Liver (tissue), 9 donors: ENCODE results near the gene NUDT5. TPM values are rescaled to one million over a fixed set of nuclear protein-coding genes. Genes with fewer than 3 reads are reported as not detected.

Experiments
- DNase-seq: peaks from one replicate; pipeline ENCODE4 v3.0.0-alpha.2; 2017; ENCODE audit warnings: low spot score
- H3K27ac ChIP-seq, 2 donors: one replicate each; pipeline ENCODE4 v1.7.0; 2013; ENCODE audit warnings: inconsistent platforms in 2 of 2, low read length in 2 of 2, control low read depth in 1 of 2, low read depth in 1 of 2, mild to moderate bottlenecking in 1 of 2
- H3K27me3 ChIP-seq, 4 donors: one replicate each; pipeline versions ENCODE4 v1.6.1 to v1.7.0; 2013; ENCODE audit warnings: low read length in 3 of 4, inconsistent platforms in 1 of 4, mild to moderate bottlenecking in 1 of 4, moderate library complexity in 1 of 4; ENCODE audit not compliant: control insufficient read depth in 4 of 4, insufficient read depth in 4 of 4
- H3K36me3 ChIP-seq, 4 donors: one replicate each; pipeline versions ENCODE4 v1.6.1 to v1.7.0; 2013; ENCODE audit warnings: low read length in 3 of 4, mild to moderate bottlenecking in 3 of 4, low read depth in 1 of 4, moderate library complexity in 1 of 4; ENCODE audit not compliant: control insufficient read depth in 4 of 4, insufficient read depth in 3 of 4
- H3K4me1 ChIP-seq, 4 donors: one replicate each; pipeline versions ENCODE4 v1.6.1 to v1.7.0; 2013; ENCODE audit warnings: low read length in 3 of 4, mild to moderate bottlenecking in 3 of 4, moderate library complexity in 1 of 4; ENCODE audit not compliant: control insufficient read depth in 4 of 4, insufficient read depth in 4 of 4
- H3K4me3 ChIP-seq, 3 donors: one replicate each; pipeline versions ENCODE4 v1.6.1 to v1.7.0; 2013; ENCODE audit warnings: low read length in 3 of 3, control low read depth in 1 of 3, low read depth in 1 of 3, mild to moderate bottlenecking in 1 of 3
- H3K9ac ChIP-seq, 2 donors: one replicate each; pipeline ENCODE4 v1.7.0; 2013; ENCODE audit warnings: low read length in 2 of 2, mild to moderate bottlenecking in 2 of 2, moderate library complexity in 2 of 2, control low read depth in 1 of 2, low read depth in 1 of 2
- H3K9me3 ChIP-seq, 4 donors: one replicate each; pipeline versions ENCODE4 v1.6.1 to v1.7.0; 2013; ENCODE audit warnings: low read length in 3 of 4; ENCODE audit not compliant: control insufficient read depth in 4 of 4
- ATF3 ChIP-seq: IDR thresholded peaks from 2 replicates; pipeline ENCODE4 v1.6.1; 2016; ENCODE audit warnings: antibody characterized with exemption
- CTCF ChIP-seq: fragments of 150-350 bp; IDR thresholded peaks from 2 replicates; pipeline ENCODE4 v1.5.1; 2017; ENCODE audit warnings: improper control_type of control experiment, low read depth, low read length; ENCODE audit not compliant: missing input control
- EGR1 ChIP-seq, 2 donors: IDR thresholded peaks; 2 replicates each; pipeline ENCODE4 v1.6.1; 2016 to 2018; ENCODE audit warnings: antibody characterized with exemption in 2 of 2, low read depth in 2 of 2
- FOXA1 ChIP-seq: IDR thresholded peaks from 2 replicates; pipeline ENCODE4 v1.6.1; 2016; ENCODE audit warnings: antibody characterized with exemption
- FOXA2 ChIP-seq: IDR thresholded peaks from 2 replicates; pipeline ENCODE4 v1.6.1; 2016; ENCODE audit warnings: antibody characterized with exemption
- HNF4A ChIP-seq, 2 donors: conservative IDR thresholded peaks; 2 replicates each; pipeline ENCODE4 v1.6.1; 2016; ENCODE audit warnings: antibody characterized with exemption in 2 of 2, mild to moderate bottlenecking in 2 of 2
- HNF4G ChIP-seq: IDR thresholded peaks from 2 replicates; pipeline ENCODE4 v1.6.1; 2016; ENCODE audit warnings: antibody characterized with exemption
- JUND ChIP-seq, 2 donors: IDR thresholded peaks; 2 replicates each; pipeline ENCODE4 v1.6.1; 2016; ENCODE audit warnings: antibody characterized with exemption in 2 of 2
- MAX ChIP-seq: IDR thresholded peaks from 2 replicates; pipeline ENCODE4 v1.6.1; 2016; ENCODE audit warnings: antibody characterized with exemption
- REST ChIP-seq: IDR thresholded peaks from 2 replicates; pipeline ENCODE4 v1.6.1; 2016; ENCODE audit warnings: antibody characterized with exemption, mild to moderate bottlenecking
- RXRA ChIP-seq, 2 donors: IDR thresholded peaks; 2 replicates each; pipeline ENCODE4 v1.6.1; 2017 to 2018; ENCODE audit warnings: antibody characterized with exemption in 2 of 2, mild to moderate bottlenecking in 1 of 2
- SP1 ChIP-seq: IDR thresholded peaks from 2 replicates; pipeline ENCODE4 v1.6.1; 2018; ENCODE audit warnings: antibody characterized with exemption, mild to moderate bottlenecking
- TAF1 ChIP-seq: conservative IDR thresholded peaks from 2 replicates; pipeline ENCODE4 v1.6.1; 2016; ENCODE audit warnings: antibody characterized with exemption, mild to moderate bottlenecking
- YY1 ChIP-seq: IDR thresholded peaks from 2 replicates; pipeline ENCODE4 v1.6.1; 2016; ENCODE audit warnings: antibody characterized with exemption, mild to moderate bottlenecking
- ZBTB33 ChIP-seq: IDR thresholded peaks from 2 replicates; pipeline ENCODE4 v1.6.1; 2016; ENCODE audit warnings: antibody characterized with exemption
- WGBS: extraction: QIAGEN DNeasy Blood & Tissue Kit; methylation state at CpG from one replicate; pipeline ENCODE4 v1.1.7; 2013; 5-methylcytosine and 5-hydroxymethylcytosine counted together
- polyA plus RNA-seq, 2 donors: library from polyadenylated mRNA; stranded (reverse) in 1 of 2; unstranded in 1 of 2; fragments of 200-250 nt in 1 of 2; fragments of >200 nt in 1 of 2; fragmentation: Nextera tagmentation in 1 of 2; extraction: Ambion mirVana in 1 of 2; gene quantifications; one replicate each; pipeline versions ENCODE4 v1.2.1 to v1.2.3, GENCODE V29; 2013 to 2015
- total RNA-seq, 2 donors: library from RNA; depleted of rRNA; stranded (reverse); fragments of >200 nt; gene quantifications; one replicate each; pipeline ENCODE4 v1.2.3, GENCODE V29; 2014
- donor health status: healthy.
- donor health status: healthy.
- donor health status: healthy.
- donor health status: healthy.
- donor health status: healthy.

NUDT5 gene
- total and polyA plus RNA-seq, 4 donors, result 21.9 to 115 (median 49.3) TPM

- Histone ChIP-seq H3K4me1 (peaks cover 0 to 14% (median 5%) of the 10 kb centered on the region in 4 donors), H3K4me3 (no peak overlapping the region), H3K36me3 (peaks cover 0 to 20% (median 6%) of the 10 kb centered on the region in 4 donors), H3K27ac (no peak overlapping the region), H3K9ac (no peak overlapping the region), H3K9me3 (no peaks in the 10 kb centered on the region), H3K27me3 (no peaks in the 10 kb centered on the region)
- WGBS, result 89% methylated on average over 8 of the region's 8 CpGs
- TF ChIP-seq REST, result no peak
- TF ChIP-seq CTCF, result no peak
- no peak for TF ChIP-seq SP1
- no peak for DNase-seq
Measured at GRCh38 chr10:12186323-12186722, 9.4 kb downstream of the NUDT5 start.

GRCh38 chr10:12184165-12184564, 11.5 kb downstream of the NUDT5 start:
- no peaks in the 10 kb centered on the region for H3K9me3 ChIP-seq
- no peaks in the 10 kb centered on the region for H3K27me3 ChIP-seq
- WGBS, result 45% methylated on average over 7 of the region's 7 CpGs
- peak overlapping the region in 1 of 2 donors; percentile 42 for H3K27ac ChIP-seq
- H3K36me3 ChIP-seq, result peaks cover 2 to 30% (median 14%) of the 10 kb centered on the region in 4 donors
- H3K9ac ChIP-seq, result peak overlapping the region in 1 of 2 donors; percentile 14
- peaks cover 0 to 10% (median 4%) of the 10 kb centered on the region in 4 donors for H3K4me1 ChIP-seq
- TF ChIP-seq HNF4A (conservative IDR thresholded peaks at IDR 0.05) (peak in 1 of 2 donors; percentile 36), RXRA (IDR thresholded peaks at IDR 0.05) (peak; percentile 64 to 71), SP1 (peak; percentile 52), TAF1 (no peak)
- H3K4me3 ChIP-seq, result no peak overlapping the region
- no peak for DNase-seq

GRCh38 chr10:12181065-12181775, 14.5 kb downstream of the NUDT5 start:
- 86% methylated on average over 13 of the region's 13 CpGs for WGBS
- Histone ChIP-seq H3K4me3 (no peak overlapping the region), H3K36me3 (peaks cover 2 to 45% (median 28%) of the 10 kb centered on the region in 4 donors), H3K27ac (no peak overlapping the region), H3K27me3 (no peaks in the 10 kb centered on the region), H3K9me3 (no peaks in the 10 kb centered on the region), H3K9ac (no peak overlapping the region), H3K4me1 (peaks cover 0 to 10% (median 4%) of the 10 kb centered on the region in 4 donors)
- no peak for TF ChIP-seq REST
- TF ChIP-seq HNF4A (conservative IDR thresholded peaks at IDR 0.05), result no peak
- no peak for TF ChIP-seq TAF1
- no peak for TF ChIP-seq FOXA1
- no peak for TF ChIP-seq ZBTB33
- TF ChIP-seq YY1, result no peak
- TF ChIP-seq JUND (IDR thresholded peaks at IDR 0.05), result no peak
- no peak for TF ChIP-seq ATF3
- no peak for TF ChIP-seq MAX
- no peak for TF ChIP-seq EGR1 (IDR thresholded peaks at IDR 0.05; ENCODE audit: low read depth in 2 of 2)
- no peak for TF ChIP-seq HNF4G
- TF ChIP-seq SP1, result no peak
- TF ChIP-seq FOXA2, result no peak
- DNase-seq, result no peak
